Loucy (cell line): Measurements from ENCODE around the gene PXMP4.

Source experiments
- H2AFZ ChIP-seq: fragments of 200-600 bp; sonication (generic); 2 replicates; pipeline ENCODE4 v1.6.0; 2016; ENCODE audit warnings: antibody characterized with exemption, mild to moderate bottlenecking, low read length, moderate library complexity
- H3F3A ChIP-seq: fragments of 200-600 bp; 2 replicates; pipeline ENCODE4 v1.6.0; 2016; ENCODE audit warnings: antibody characterized with exemption, low read depth, mild to moderate bottlenecking
- H3K27me3 ChIP-seq: fragments of 200-600 bp; sonication (generic); 2 replicates; pipeline ENCODE4 v1.6.1; 2014; ENCODE audit warnings: low read length, mild to moderate bottlenecking; ENCODE audit not compliant: insufficient read depth, poor library complexity, severe bottlenecking
- H3K36me3 ChIP-seq: fragments of 200-600 bp; sonication (generic); 2 replicates; pipeline ENCODE4 v1.6.1; 2016; ENCODE audit warnings: low read length; ENCODE audit not compliant: insufficient read depth
- H3K4me1 ChIP-seq: fragments of 200-600 bp; sonication (generic); 2 replicates; pipeline ENCODE4 v1.5.1; 2014; ENCODE audit warnings: low read length, mild to moderate bottlenecking; ENCODE audit not compliant: insufficient read depth, poor library complexity, severe bottlenecking
- H3K4me2 ChIP-seq: fragments of 200-600 bp; sonication (generic); 2 replicates; pipeline ENCODE4 v1.6.0; 2014; ENCODE audit warnings: antibody characterized with exemption, low read length, low read depth, mild to moderate bottlenecking; ENCODE audit not compliant: poor library complexity, severe bottlenecking
- H3K4me3 ChIP-seq: fragments of 200-600 bp; sonication (generic); 2 replicates; pipeline ENCODE4 v1.5.1; 2014; ENCODE audit warnings: low read length, mild to moderate bottlenecking, mixed read lengths; ENCODE audit not compliant: poor library complexity, severe bottlenecking
- H3K79me2 ChIP-seq: fragments of 200-600 bp; sonication (generic); 2 replicates; pipeline ENCODE4 v1.6.1; 2014; ENCODE audit warnings: low read length; ENCODE audit not compliant: insufficient read depth
- H3K9ac ChIP-seq: fragments of 200-600 bp; sonication (generic); 2 replicates; pipeline ENCODE4 v1.6.0; 2014; ENCODE audit warnings: mild to moderate bottlenecking, low read depth, low read length, moderate library complexity; ENCODE audit not compliant: poor library complexity, severe bottlenecking
- H3K9me2 ChIP-seq: fragments of 200-600 bp; sonication (generic); replicated peaks from 2 replicates; pipeline ENCODE4 v1.6.1; 2016; ENCODE audit warnings: low read depth, low read length, mixed read lengths
- H3K9me3 ChIP-seq: fragments of 200-600 bp; sonication (generic); 2 replicates; pipeline ENCODE4 v1.6.1; 2014; ENCODE audit warnings: mild to moderate bottlenecking, antibody characterized with exemption, low read length, low read depth; ENCODE audit not compliant: insufficient read depth
- H4K20me1 ChIP-seq: fragments of 200-600 bp; sonication (generic); 2 replicates; pipeline ENCODE4 v1.6.0; 2014; ENCODE audit warnings: antibody characterized with exemption, low read length, mild to moderate bottlenecking; ENCODE audit not compliant: insufficient read depth, poor library complexity, severe bottlenecking
- EZH2phosphoT487 ChIP-seq: fragments of 200-600 bp; IDR thresholded peaks from 2 replicates; pipeline ENCODE4 v1.6.1; 2018; ENCODE audit warnings: antibody characterized with exemption, mild to moderate bottlenecking, moderate library complexity, borderline replicate concordance
- TF ChIP-seq, protein P1 (sequence below): fragments of 200-600 bp; sonication (generic); conservative IDR thresholded peaks from 2 replicates; pipeline ENCODE4 v1.5.1; 2014; ENCODE audit warnings: mild to moderate bottlenecking, antibody characterized with exemption, low read length

Gene PXMP4

DNA sequence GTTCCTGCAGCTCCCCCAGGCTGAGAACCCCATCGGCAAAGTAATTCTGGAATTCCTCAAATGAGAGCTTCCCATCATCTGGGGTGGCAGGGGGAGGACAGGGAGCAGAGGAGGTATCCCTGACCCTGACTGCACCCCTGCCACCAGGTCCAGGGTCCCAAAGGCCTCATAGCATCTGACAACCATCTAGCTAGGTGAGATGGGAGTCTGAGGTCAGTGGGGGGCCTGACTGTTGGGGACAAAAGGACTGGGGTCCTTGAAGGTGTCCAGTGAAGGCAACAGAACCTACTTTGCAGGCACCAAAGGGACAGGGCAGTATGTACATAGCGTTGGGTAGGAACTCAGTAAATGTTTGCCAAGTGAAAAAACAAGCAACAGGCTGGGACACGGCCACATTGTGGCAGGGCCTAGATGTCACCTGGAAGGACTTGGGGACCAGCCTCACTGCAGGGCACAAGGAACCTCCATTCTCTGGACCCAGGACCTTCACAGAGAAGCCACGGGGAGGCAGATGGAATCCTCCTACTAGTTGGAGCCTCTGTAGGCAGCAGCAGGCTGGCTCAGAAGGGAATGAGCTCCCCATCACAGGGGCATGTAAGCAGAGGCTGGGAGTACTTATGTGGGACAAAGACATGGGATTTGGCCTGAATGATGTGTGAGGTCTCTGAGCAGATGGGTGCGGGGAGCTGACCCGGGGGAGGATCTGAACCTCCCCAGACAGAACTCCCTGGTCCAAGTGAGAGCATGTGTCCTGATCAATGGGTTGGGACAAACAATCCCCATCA is 49.2 kb downstream of the PXMP4 start:
- TF ChIP-seq, protein P1, sequence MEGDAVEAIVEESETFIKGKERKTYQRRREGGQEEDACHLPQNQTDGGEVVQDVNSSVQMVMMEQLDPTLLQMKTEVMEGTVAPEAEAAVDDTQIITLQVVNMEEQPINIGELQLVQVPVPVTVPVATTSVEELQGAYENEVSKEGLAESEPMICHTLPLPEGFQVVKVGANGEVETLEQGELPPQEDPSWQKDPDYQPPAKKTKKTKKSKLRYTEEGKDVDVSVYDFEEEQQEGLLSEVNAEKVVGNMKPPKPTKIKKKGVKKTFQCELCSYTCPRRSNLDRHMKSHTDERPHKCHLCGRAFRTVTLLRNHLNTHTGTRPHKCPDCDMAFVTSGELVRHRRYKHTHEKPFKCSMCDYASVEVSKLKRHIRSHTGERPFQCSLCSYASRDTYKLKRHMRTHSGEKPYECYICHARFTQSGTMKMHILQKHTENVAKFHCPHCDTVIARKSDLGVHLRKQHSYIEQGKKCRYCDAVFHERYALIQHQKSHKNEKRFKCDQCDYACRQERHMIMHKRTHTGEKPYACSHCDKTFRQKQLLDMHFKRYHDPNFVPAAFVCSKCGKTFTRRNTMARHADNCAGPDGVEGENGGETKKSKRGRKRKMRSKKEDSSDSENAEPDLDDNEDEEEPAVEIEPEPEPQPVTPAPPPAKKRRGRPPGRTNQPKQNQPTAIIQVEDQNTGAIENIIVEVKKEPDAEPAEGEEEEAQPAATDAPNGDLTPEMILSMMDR, result no peak
- no peak for TF ChIP-seq EZH2phosphoT487
- Histone ChIP-seq H3F3A (no peaks in the 10 kb centered on the region), H3K4me2 (no peak overlapping the region), H3K4me1 (peaks cover 20% of the 10 kb centered on the region), H3K9me2 (no peaks in the 10 kb centered on the region), H3K27me3 (no peaks in the 10 kb centered on the region), H3K36me3 (no peaks in the 10 kb centered on the region), H3K79me2 (peaks cover 10% of the 10 kb centered on the region), H3K9ac (no peak overlapping the region), H4K20me1 (peaks cover 3% of the 10 kb centered on the region), H3K4me3 (no peak overlapping the region), H3K9me3 (no peaks in the 10 kb centered on the region), H2AFZ (no peak overlapping the region)

DNA sequence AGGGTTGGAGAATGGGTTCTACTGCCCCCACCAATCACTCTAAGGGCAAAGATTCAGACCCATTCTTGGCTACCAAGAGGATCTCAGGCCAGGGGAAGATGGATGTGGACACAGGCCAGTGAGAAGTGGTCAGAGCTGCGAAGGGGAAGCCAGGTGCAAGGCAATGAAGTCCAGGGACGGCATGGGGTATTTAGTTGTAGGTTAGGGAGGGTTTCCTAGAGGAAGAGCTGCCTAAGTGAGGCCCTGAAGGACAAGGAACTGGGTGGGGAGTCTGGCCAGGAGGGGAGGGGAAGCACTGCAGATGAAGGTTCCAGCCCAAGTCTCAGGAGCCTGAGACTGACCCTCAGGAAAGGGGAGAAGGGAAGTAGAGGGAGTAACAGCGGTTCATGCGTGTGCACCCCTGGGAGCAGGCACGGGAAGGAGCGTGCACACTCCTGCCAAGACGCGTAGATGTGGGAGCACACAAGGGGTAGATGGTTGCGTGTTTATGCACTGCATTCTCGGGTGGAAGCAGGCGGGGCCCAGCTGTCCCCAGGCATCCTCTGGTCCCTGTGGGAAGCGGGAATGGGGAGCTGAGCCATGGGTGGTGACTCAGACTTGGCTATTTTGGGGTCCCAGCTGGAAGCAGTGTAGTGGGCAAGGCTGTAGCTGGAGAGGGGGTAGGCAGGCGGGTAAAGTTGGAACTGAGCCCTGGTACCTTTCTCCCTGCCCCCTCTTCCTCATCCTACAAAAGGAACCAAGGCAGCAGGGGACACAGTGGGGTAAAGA is 50.1 kb downstream of the PXMP4 start:
- H3K36me3 ChIP-seq, result no peaks in the 10 kb centered on the region

DNA sequence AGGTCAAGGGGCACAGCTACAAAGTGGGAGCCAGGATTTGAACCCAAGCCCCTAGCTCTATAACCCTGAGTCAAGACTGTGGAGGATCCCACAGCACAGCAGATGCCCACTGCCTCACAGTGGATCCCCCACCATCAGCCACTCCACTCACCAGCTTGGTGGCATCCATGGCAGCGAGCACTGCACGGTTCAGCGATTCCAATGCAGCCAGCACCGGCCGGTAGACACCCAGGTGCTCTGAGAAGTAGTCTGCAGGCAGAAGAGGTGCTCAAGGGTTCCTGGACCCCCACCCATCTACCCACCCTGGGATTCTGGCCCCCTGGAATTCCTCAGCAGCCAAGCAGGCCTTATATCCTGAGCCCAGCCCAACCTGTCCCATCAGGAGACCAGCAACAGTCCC is 50.9 kb downstream of the PXMP4 start:
- TF ChIP-seq, protein P1, result no peak
- no peak for TF ChIP-seq EZH2phosphoT487
- H3K79me2 ChIP-seq, result peaks cover 10% of the 10 kb centered on the region
- no peak overlapping the region for H3K4me3 ChIP-seq
- no peak overlapping the region for H3K9ac ChIP-seq
- no peaks in the 10 kb centered on the region for H3K36me3 ChIP-seq
- no peak overlapping the region for H2AFZ ChIP-seq
- no peaks in the 10 kb centered on the region for H3K9me2 ChIP-seq
- H3K27me3 ChIP-seq, result no peaks in the 10 kb centered on the region
- H3K9me3 ChIP-seq, result no peaks in the 10 kb centered on the region
- H3K4me1 ChIP-seq, result peaks cover 26% of the 10 kb centered on the region
- H3F3A ChIP-seq, result no peaks in the 10 kb centered on the region
- H3K4me2 ChIP-seq, result no peak overlapping the region
- H4K20me1 ChIP-seq, result peaks cover 3% of the 10 kb centered on the region

More for the DNA sequence above, 50.1 kb downstream of the PXMP4 start:
- no peak for TF ChIP-seq EZH2phosphoT487
- TF ChIP-seq, protein P1, result no peak
- no peak overlapping the region for H2AFZ ChIP-seq
- no peaks in the 10 kb centered on the region for H3F3A ChIP-seq
- no peak overlapping the region for H3K4me3 ChIP-seq
- peaks cover 10% of the 10 kb centered on the region for H3K79me2 ChIP-seq
- no peaks in the 10 kb centered on the region for H3K27me3 ChIP-seq
- H3K9me3 ChIP-seq, result no peaks in the 10 kb centered on the region
- H3K9ac ChIP-seq, result no peak overlapping the region
- peaks cover 3% of the 10 kb centered on the region for H4K20me1 ChIP-seq
- no peak overlapping the region for H3K4me2 ChIP-seq
- no peaks in the 10 kb centered on the region for H3K9me2 ChIP-seq
- peaks cover 20% of the 10 kb centered on the region for H3K4me1 ChIP-seq
